ENCODE measurements around the gene ARL13A.
"Not testable (repeated sequence)": the region's sequence is repeated elsewhere in the genome, so short reads cannot be mapped to it uniquely, and the experiment has no call there.

The ARL13A gene

DNA sequence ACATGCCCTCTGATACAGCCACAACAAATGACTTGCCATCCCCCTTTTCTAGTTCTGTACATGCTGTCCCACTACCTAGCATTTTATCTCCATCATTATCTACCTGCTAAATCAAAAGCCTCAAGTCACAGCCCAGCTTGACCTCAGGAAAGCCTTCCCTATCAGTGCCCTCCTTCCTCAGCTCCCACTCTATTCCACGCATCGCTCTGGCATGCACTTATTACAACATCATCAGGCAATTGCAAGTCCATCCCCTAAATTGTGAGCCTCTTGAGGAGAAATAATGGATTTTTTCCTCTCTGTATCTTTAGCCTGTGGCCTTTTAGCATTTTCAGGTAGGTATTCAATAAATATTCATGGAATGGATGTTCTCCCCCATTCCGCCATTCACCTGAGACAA is 5.7 kb downstream of the ARL13A start:
- no peak overlapping the region for H3K27ac Mint-ChIP-seq
- no peaks in the 10 kb centered on the region for H3K9me3 Mint-ChIP-seq (ENCODE audit: low read depth)
- H3K4me1 Mint-ChIP-seq (ENCODE audit: low read depth) = no peaks in the 10 kb centered on the region
- peaks cover 6% of the 10 kb centered on the region for H3K36me3 Mint-ChIP-seq
- no peak overlapping the region for H3K4me3 Mint-ChIP-seq
- H3K27me3 Mint-ChIP-seq = no peaks in the 10 kb centered on the region

DNA sequence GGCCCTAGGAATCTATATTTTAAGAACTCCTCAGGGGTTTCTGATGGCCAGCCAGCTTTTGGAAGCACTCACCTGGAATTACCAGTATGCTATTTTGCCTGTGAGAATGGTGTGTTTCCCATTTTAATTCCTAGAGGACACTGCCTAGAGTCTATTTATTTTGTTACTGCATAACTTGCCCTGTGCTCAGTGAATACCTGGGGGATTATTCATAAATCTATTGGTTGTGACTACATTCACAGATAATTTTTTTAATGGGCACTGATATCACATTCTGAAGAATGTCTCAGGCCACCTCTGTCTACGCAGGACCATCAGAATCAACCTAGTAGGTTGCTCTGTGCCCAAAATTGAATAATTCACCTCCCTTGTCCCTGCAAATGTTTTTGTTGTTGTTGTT is 6.7 kb downstream of the ARL13A start:
- H3K27ac Mint-ChIP-seq = no peak overlapping the region
- H3K4me1 Mint-ChIP-seq (ENCODE audit: low read depth) = no peaks in the 10 kb centered on the region
- no peak overlapping the region for H3K4me3 Mint-ChIP-seq
- H3K9me3 Mint-ChIP-seq (ENCODE audit: low read depth) = no peaks in the 10 kb centered on the region
- H3K27me3 Mint-ChIP-seq = no peaks in the 10 kb centered on the region
- H3K36me3 Mint-ChIP-seq = peaks cover 6% of the 10 kb centered on the region

GRCh38 chrX:100979881-100980607 is 10.5 kb downstream of the ARL13A start:
- Mint-ChIP-seq H3K27me3 (no peaks in the 10 kb centered on the region), H3K27ac (no peak overlapping the region), H3K36me3 (peaks cover 6% of the 10 kb centered on the region), H3K9me3 (ENCODE audit: low read depth) (no peaks in the 10 kb centered on the region), H3K4me1 (ENCODE audit: low read depth) (no peaks in the 10 kb centered on the region), H3K4me3 (no peak overlapping the region)

GRCh38 chrX:100980608-100981497 is 11.3 kb downstream of the ARL13A start:
- H3K36me3 Mint-ChIP-seq = peaks cover 6% of the 10 kb centered on the region
- H3K27me3 Mint-ChIP-seq = no peaks in the 10 kb centered on the region
- no peak overlapping the region for H3K4me3 Mint-ChIP-seq
- H3K27ac Mint-ChIP-seq = no peak overlapping the region
- no peaks in the 10 kb centered on the region for H3K4me1 Mint-ChIP-seq (ENCODE audit: low read depth)
- H3K9me3 Mint-ChIP-seq (ENCODE audit: low read depth) = no peaks in the 10 kb centered on the region

- not testable (repeated sequence) for H3K27me3 Mint-ChIP-seq; H3K4me1 Mint-ChIP-seq (ENCODE audit: low read depth); H3K4me3 Mint-ChIP-seq; H3K27ac Mint-ChIP-seq; H3K36me3 Mint-ChIP-seq; H3K9me3 Mint-ChIP-seq (ENCODE audit: low read depth)
Measured at GRCh38 chrX:100981498-100981845, 12.0 kb downstream of the ARL13A start.

- no peaks in the 10 kb centered on the region for H3K9me3 Mint-ChIP-seq (ENCODE audit: low read depth)
- no peak overlapping the region for H3K27ac Mint-ChIP-seq
- no peak overlapping the region for H3K4me3 Mint-ChIP-seq
- H3K36me3 Mint-ChIP-seq = peaks cover 4% of the 10 kb centered on the region
- no peaks in the 10 kb centered on the region for H3K27me3 Mint-ChIP-seq
- H3K4me1 Mint-ChIP-seq (ENCODE audit: low read depth) = no peaks in the 10 kb centered on the region
Measured at GRCh38 chrX:100984818-100985217, 15.3 kb downstream of the ARL13A start.

DNA sequence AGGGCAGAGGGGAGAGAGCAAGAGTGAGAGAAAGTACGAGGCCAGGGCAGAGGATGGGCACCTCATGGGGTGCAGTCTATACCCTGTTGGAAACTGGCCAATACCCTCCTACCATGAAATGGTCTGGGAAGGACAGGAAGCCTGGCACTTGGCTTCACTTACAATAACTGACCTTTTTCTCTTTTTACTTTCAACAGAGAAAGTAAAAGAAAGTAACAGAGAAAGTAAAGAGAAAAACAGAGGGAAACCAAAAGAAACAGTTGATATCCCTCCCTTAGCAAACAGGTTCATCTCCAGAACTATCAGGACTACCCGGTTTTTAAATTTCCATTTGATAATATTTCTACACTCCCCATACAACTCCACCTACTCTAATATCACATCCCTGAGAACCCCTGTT is 20.6 kb downstream of the ARL13A start:
- Mint-ChIP-seq H3K4me3 (no peak overlapping the region), H3K27ac (no peak overlapping the region), H3K4me1 (ENCODE audit: low read depth) (peaks cover 9% of the 10 kb centered on the region), H3K27me3 (no peaks in the 10 kb centered on the region), H3K36me3 (peaks cover 8% of the 10 kb centered on the region), H3K9me3 (ENCODE audit: low read depth) (no peaks in the 10 kb centered on the region)

DNA sequence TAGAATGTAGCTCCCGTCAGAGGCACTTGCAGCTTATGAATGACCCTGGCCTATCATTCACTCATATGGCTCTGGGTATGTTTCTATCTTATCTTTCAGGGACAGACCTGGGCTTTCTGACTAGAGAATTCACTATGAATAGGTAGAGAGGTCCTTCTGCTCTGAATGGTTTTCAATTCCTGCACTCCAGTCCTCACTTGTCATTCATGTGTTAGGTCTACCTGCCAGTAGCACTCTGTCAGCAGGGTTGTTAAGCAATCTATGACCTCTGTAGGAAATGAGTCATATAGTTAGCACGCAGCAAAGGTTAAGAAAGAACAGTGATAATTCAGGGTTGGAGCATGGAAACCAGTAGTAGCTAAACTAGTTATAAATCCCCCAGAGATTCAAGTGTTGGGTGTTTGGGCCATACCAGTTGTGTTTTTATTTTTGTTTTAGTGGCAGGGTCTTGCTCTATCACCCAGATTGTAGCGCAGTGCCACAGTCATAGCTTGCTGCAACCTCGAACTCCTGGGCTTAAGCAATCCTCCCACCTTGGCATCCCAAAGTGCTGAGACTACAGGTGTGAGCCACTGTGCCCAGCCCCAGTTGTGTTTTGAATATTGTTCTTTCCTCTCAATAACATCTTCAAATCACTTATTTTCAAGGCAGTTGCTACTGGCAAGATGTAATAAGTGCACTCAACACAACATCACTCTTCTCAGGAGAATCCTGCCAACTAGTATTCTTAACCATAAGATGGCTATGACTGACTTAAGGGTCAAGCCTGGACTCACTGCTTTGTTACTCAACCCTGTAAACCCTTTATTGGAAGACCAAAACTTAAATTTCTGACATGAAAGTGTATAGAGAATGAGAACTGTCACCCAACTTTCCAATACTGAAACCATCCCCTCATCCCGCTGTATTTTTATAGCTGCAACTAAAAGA is 25.1 kb downstream of the ARL13A start:
- no peaks in the 10 kb centered on the region for H3K27me3 Mint-ChIP-seq
- peaks cover 12% of the 10 kb centered on the region for H3K4me1 Mint-ChIP-seq (ENCODE audit: low read depth)
- no peak overlapping the region for H3K4me3 Mint-ChIP-seq
- peaks cover 7% of the 10 kb centered on the region for H3K36me3 Mint-ChIP-seq
- H3K27ac Mint-ChIP-seq = no peak overlapping the region
- H3K9me3 Mint-ChIP-seq (ENCODE audit: low read depth) = no peaks in the 10 kb centered on the region

DNA sequence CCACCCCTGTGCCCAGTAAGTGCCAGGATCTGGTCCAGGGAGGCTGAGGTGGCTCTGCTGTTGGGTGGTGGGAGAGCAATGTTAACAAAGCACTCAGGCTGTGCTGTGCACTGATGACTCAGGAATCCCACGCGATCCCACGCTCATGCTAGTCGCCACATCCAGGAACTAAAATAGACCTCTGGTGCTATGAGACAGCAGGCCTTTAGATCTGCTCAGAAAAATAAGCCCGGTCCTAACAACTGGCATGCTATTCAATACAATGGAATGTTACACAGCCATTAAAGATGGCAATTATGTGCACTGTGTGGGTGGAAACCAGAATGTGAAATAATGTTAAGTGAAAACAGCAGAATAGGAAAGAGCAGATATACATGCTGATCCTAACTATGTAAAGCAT is 26.0 kb downstream of the ARL13A start:
- Mint-ChIP-seq H3K27ac (no peak overlapping the region), H3K4me3 (no peak overlapping the region), H3K4me1 (ENCODE audit: low read depth) (peaks cover 12% of the 10 kb centered on the region), H3K27me3 (no peaks in the 10 kb centered on the region), H3K36me3 (peaks cover 7% of the 10 kb centered on the region), H3K9me3 (ENCODE audit: low read depth) (no peaks in the 10 kb centered on the region)

GRCh38 chrX:100999451-100999850 is 29.9 kb downstream of the ARL13A start:
- H3K4me3 Mint-ChIP-seq = no peak overlapping the region
- H3K27me3 Mint-ChIP-seq = no peaks in the 10 kb centered on the region
- H3K27ac Mint-ChIP-seq = no peak overlapping the region
- H3K9me3 Mint-ChIP-seq (ENCODE audit: low read depth) = no peaks in the 10 kb centered on the region
- peaks cover 9% of the 10 kb centered on the region for H3K4me1 Mint-ChIP-seq (ENCODE audit: low read depth)
- peaks cover 3% of the 10 kb centered on the region for H3K36me3 Mint-ChIP-seq

DNA sequence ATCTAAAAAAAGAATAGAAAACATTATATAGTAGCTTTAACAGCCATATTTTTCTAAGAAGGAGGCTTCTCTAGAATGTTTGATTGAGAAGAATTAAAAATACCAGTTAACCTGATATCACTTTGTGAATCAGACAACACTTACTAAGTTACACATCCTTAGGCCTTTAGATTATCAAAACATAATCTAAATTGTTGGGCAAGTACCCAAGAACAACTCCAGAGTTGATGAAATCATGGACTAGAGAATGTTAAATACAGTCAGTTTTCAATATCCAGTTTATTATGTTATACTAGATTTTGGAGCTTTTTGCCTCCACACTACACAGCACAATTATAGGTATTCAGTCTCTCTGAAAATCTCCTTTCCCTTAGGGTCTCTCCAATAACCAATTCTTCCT is 39.6 kb downstream of the ARL13A start:
- no peaks in the 10 kb centered on the region for H3K4me1 Mint-ChIP-seq (ENCODE audit: low read depth)
- H3K4me3 Mint-ChIP-seq = no peak overlapping the region
- H3K27ac Mint-ChIP-seq = no peak overlapping the region
- H3K9me3 Mint-ChIP-seq (ENCODE audit: low read depth) = no peaks in the 10 kb centered on the region
- H3K36me3 Mint-ChIP-seq = peaks cover 6% of the 10 kb centered on the region
- no peaks in the 10 kb centered on the region for H3K27me3 Mint-ChIP-seq

DNA sequence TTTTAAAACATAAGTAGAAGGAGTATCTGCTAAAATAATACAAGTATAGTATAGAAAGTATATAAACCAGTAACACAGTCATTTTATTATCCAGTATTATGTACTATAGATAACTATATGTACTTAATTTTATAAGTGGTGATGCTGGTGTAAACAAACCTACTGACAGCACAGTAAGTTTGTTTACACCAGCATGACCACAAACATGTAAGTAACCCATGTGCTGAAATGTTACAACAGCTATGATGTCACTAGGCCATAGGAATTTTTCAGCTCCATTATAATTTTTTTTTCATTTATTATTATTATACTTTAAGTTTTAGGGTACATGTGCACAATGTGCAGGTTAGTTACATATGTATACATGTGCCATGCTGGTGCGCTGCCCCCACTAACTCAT is 42.5 kb downstream of the ARL13A start:
- not testable (repeated sequence) for H3K36me3 Mint-ChIP-seq; H3K9me3 Mint-ChIP-seq (ENCODE audit: low read depth); H3K27ac Mint-ChIP-seq; H3K27me3 Mint-ChIP-seq; H3K4me1 Mint-ChIP-seq (ENCODE audit: low read depth); H3K4me3 Mint-ChIP-seq

DNA sequence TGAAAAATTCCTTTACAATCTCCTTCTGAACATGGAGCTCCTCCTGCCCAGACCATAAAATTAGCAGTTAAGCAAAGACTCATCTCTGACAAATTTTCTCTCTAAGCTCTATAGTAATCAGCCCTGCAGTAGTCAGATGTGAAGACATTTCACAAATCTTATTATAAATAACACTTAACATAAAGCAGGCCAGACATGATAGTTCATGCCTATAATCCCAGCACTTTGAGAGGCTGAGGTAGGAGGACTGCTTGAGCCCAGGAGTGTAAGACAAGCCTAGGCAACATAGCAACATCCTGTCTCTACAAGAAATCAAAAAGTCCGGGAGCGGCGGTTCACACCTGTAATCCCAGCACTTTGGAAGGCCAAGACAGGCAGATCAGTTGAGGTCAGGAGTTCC is 52.5 kb downstream of the ARL13A start:
- H3K27ac Mint-ChIP-seq = no peak overlapping the region
- H3K27me3 Mint-ChIP-seq = no peaks in the 10 kb centered on the region
- peaks cover 9% of the 10 kb centered on the region for H3K36me3 Mint-ChIP-seq
- H3K4me1 Mint-ChIP-seq (ENCODE audit: low read depth) = peaks cover 6% of the 10 kb centered on the region
- H3K4me3 Mint-ChIP-seq = no peak overlapping the region
- H3K9me3 Mint-ChIP-seq (ENCODE audit: low read depth) = no peaks in the 10 kb centered on the region

DNA sequence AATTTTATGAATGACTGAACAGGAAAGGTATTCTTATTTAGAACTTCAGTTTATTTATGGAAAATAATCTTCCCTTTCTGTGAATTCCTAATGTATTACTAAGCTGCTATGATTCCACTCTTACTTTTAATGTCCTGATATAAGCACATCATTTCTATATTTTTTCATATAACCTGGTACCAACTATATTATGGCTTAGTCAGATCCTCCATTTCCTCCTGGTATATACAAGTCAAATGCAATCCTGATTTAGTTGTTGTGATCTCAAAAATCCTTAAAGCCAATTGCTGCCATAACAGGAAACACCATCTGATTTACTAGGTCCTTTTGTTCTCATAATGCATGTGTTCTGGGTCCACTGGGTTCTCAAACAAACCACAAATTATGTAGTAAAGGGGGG is 55.6 kb downstream of the ARL13A start:
- no peaks in the 10 kb centered on the region for H3K9me3 Mint-ChIP-seq (ENCODE audit: low read depth)
- H3K27me3 Mint-ChIP-seq = no peaks in the 10 kb centered on the region
- H3K36me3 Mint-ChIP-seq = peaks cover 15% of the 10 kb centered on the region
- H3K27ac Mint-ChIP-seq = no peak overlapping the region
- peaks cover 12% of the 10 kb centered on the region for H3K4me1 Mint-ChIP-seq (ENCODE audit: low read depth)
- no peak overlapping the region for H3K4me3 Mint-ChIP-seq

GRCh38 chrX:101028562-101028961 is 59.1 kb downstream of the ARL13A start:
- H3K4me3 Mint-ChIP-seq = no peak overlapping the region
- peaks cover 14% of the 10 kb centered on the region for H3K4me1 Mint-ChIP-seq (ENCODE audit: low read depth)
- H3K27me3 Mint-ChIP-seq = no peaks in the 10 kb centered on the region
- H3K27ac Mint-ChIP-seq = no peak overlapping the region
- H3K36me3 Mint-ChIP-seq = peaks cover 13% of the 10 kb centered on the region
- H3K9me3 Mint-ChIP-seq (ENCODE audit: low read depth) = no peaks in the 10 kb centered on the region

All from activated naive CD8-positive, alpha-beta T cell (primary cell).